GM18499 (cell line): ENCODE measurements around the gene HSPA1A.

Source experiments
- ATAC-seq: cut with Tn5 transposase; IDR thresholded peaks from one replicate; pipeline ENCODE4 v1.9.1; 2021; ENCODE audit warnings: moderate number of reproducible peaks; ENCODE audit not compliant: insufficient read depth, unreplicated experiment

The HSPA1A gene

GRCh38 chr6:31815025-31815838 lies at the start of gene HSPA1A, which contains the start of gene HSPA1L:
Gene HSPA1A, plus strand, starts transcription at chr6:31815543. Its CDS starts 214 bp downstream, at chr6:31815757.
Gene HSPA1L, minus strand, starts transcription at chr6:31815283. Its CDS starts 3,311 bp downstream, at chr6:31811972.
- ATAC-seq = no peak

- no peak for ATAC-seq
Observed at GRCh38 chr6:31765559-31765909, 49.8 kb upstream of the HSPA1A start.

- ATAC-seq = no peak
Observed at GRCh38 chr6:31765910-31766794, 49.2 kb upstream of the HSPA1A start.

GRCh38 chr6:31767096-31767645 lies 48.2 kb upstream of the HSPA1A start:
- ATAC-seq = no peak

GRCh38 chr6:31768363-31769257 lies 46.7 kb upstream of the HSPA1A start:
- no peak for ATAC-seq

- no peak for ATAC-seq
Observed at GRCh38 chr6:31769684-31770371, 45.5 kb upstream of the HSPA1A start.

GRCh38 chr6:31770860-31771259 lies 44.5 kb upstream of the HSPA1A start:
- ATAC-seq = no peak

GRCh38 chr6:31771992-31772358 lies 43.4 kb upstream of the HSPA1A start:
- no peak for ATAC-seq

GRCh38 chr6:31775184-31775583 lies 40.2 kb upstream of the HSPA1A start:
- no peak for ATAC-seq

GRCh38 chr6:31775633-31776484 lies 39.5 kb upstream of the HSPA1A start:
- no peak for ATAC-seq

GRCh38 chr6:31776485-31776988 lies 38.8 kb upstream of the HSPA1A start:
- no peak for ATAC-seq

- ATAC-seq = no peak
Observed at GRCh38 chr6:31776989-31777666, 38.2 kb upstream of the HSPA1A start, which contains the start of gene VWA7. Gene VWA7, minus strand, starts transcription at chr6:31777328. Its CDS starts 549 bp downstream, at chr6:31776779.

- ATAC-seq = no peak
Observed at GRCh38 chr6:31777667-31778050, 37.7 kb upstream of the HSPA1A start.

GRCh38 chr6:31778193-31778592 lies 37.1 kb upstream of the HSPA1A start:
- ATAC-seq = no peak

GRCh38 chr6:31778999-31779885 lies 36.1 kb upstream of the HSPA1A start:
- no peak for ATAC-seq

GRCh38 chr6:31779908-31780307 lies 35.4 kb upstream of the HSPA1A start:
- ATAC-seq = no peak
